ENCODE results near the gene METTL1.

The METTL1 gene

DNA sequence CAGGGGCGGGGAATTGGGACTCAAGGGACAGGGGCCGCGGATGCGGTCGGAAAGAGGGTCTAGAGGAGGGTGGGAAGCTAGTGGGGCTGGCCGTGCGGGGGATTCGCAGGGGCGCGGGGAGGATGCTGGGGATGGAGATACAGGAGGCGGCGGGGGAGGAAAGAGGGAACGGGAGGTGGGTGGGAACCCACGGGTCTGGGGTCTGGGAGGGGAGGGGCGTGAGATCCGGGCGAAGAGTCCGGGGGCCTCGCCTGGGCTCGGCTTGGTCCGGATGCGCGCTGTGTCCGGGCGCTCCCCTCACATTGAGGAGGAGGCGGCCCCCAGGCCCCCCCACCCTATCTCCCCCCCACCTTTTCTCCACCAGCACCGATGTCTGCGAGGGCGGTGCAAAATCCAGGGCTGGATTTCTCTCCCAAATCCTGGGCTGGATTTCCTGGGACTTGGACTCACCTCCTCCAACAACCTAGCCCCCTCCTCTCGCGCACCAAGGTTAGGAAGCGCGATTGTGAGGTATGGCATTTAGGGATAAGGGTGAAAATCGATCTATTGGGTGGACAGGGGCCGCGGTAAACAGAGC, 33.2 kb downstream of the METTL1 start, which contains the start of gene AGAP2:
TSS of gene AGAP2 (minus strand) at position 82 of the 577 bp plus-strand sequence. CDS start 496 bp downstream, outside the sequence.
- H3K4me1 Mint-ChIP-seq (ENCODE audit: low read depth) = peaks cover 35% of the 10 kb centered on the region
- no peaks in the 10 kb centered on the region for H3K9me3 Mint-ChIP-seq
- peaks cover 34% of the 10 kb centered on the region for H3K36me3 Mint-ChIP-seq (ENCODE audit: low read depth)
- no peaks in the 10 kb centered on the region for H3K27me3 Mint-ChIP-seq
- no peak within 1 kb of the TSS for H3K4me3 Mint-ChIP-seq
- no peak within 1 kb of the TSS for H3K27ac Mint-ChIP-seq
- intact Hi-C loops (cut with micrococcal nuclease) = no loop called here

DNA sequence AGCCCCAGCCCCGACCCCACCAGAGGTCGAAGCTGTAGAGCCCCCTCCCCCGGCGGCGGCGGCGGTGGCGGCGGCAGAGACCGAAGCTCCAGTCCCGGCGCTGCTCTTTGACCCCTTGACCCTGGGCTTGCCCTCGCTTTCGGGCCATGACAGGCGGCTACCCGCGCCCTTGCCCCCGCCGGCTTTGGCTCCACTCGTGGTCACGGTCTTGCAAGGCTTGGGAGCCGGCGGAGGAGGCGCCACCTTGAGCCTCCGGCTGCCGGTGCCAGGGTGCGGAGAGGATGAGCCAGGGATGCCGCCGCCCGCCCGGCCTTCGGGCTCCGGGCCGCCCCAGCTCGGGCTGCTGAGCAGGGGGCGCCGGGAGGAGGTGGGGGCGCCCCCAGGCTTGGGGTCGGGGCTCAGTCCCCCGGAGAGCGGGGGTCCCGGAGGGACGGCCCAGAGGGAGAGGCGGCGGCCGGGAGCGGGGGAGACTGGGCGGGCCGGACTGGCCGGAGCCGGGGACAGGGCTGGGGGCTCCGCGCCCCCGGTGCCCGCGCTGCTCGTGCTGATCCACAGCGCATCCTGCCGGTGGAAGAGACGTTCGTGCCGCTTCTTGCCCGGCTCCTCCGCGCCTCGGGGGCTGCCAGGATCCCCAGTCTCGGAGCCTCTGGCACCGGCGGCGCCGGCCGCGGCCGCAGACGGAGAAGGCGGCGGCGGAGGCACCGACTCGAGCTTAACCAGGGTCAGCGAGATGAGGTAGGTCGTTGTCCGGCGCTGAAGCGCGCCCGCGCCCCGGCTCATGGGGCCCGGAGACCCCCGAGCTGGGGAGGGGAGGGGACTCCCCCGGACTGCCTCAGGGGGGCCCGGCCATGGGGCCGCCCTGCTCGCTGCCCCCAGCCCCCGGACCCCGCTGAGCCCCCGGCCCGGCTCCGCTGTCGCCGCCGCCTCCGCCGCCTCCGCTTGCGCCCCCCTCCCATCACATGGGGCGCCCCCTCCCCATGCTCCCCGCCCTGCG, 34.1 kb downstream of the METTL1 start:
- H3K36me3 Mint-ChIP-seq (ENCODE audit: low read depth) = peaks cover 44% of the 10 kb centered on the region
- H3K9me3 Mint-ChIP-seq = no peaks in the 10 kb centered on the region
- intact Hi-C loops (cut with micrococcal nuclease) = no loop called here
- peaks cover 35% of the 10 kb centered on the region for H3K4me1 Mint-ChIP-seq (ENCODE audit: low read depth)
- no peaks in the 10 kb centered on the region for H3K27me3 Mint-ChIP-seq
- no peak overlapping the region for H3K27ac Mint-ChIP-seq
- H3K4me3 Mint-ChIP-seq = no peak overlapping the region

DNA sequence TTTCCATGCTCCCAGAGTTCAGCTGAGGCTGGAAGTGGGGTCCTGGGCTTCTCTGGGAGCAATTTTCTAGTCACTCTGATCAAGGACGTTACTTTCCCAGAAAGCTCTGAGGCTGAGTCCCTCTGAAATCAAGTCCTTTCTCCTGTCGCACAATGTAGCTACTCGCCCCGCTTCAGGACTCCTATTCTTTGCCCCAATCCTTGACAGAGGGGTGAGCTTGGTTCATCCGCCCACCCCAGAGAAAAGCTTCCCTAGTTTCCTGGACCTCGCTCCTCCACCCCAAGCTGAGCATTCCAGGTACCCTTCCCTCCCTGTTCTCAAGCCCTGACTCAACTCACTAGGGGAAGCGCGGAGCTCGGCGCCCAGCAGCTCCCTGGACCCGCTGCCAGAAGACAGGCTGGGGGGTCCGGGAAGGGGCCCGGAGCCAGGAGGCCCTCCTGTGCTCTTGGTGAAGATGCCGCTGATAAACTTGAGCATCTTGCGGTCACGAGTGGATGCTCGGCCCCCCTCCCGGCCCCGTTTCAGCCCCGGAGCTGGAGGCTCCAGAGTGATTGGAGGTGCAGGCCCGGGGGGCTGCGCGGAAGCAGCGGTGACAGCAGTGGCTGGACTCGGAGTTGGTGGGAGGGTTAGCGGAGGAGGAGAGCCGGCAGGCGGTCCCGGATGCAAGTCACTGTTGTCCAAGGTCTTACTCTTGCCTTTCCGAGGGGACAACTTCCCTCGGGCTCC, 35.0 kb downstream of the METTL1 start:
- Mint-ChIP-seq H3K9me3 (no peaks in the 10 kb centered on the region), H3K27me3 (no peaks in the 10 kb centered on the region), H3K36me3 (ENCODE audit: low read depth) (peaks cover 52% of the 10 kb centered on the region), H3K27ac (no peak overlapping the region), H3K4me1 (ENCODE audit: low read depth) (peaks cover 28% of the 10 kb centered on the region), H3K4me3 (no peak overlapping the region)
- intact Hi-C loops (cut with micrococcal nuclease) = no loop called here

DNA sequence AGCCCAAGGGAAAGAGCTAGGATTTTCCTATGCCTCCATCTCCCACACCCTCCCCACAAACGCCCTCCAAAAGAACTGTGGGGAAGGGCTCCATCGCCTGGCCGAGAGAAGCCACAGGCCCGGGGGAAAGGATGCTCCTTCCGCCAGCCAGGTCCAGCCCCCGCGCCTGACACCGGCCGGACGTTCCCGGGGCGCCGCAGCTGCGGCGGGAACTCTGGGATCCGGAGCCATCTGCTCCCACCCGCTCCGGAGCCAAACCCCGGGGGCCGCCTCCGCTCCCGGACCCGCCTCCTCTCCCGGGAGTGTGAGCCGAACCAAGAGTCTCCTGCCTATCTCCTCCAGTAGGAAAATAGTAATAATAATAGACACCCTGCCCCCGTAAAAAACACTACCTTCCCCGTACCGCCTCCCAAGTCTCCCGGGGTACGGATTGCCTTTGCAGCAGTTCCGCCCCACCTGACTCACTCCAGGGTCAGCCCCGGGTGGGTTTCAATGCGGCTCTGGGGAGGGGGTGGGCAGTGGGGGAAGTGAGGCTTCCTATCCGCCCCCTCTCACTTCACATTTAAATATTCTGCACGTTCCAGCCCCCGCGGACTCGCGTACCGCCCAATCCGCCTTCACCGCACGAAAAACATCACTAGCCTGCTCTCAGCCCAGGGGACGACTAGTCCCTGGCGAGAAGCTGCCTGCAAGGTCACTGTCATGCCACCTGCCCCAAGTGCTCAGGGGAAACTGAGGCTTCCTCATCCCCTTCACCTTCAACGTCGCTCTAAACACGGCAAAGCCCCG, 35.8 kb downstream of the METTL1 start:
- no peak overlapping the region for H3K27ac Mint-ChIP-seq
- H3K9me3 Mint-ChIP-seq = no peaks in the 10 kb centered on the region
- H3K36me3 Mint-ChIP-seq (ENCODE audit: low read depth) = peaks cover 60% of the 10 kb centered on the region
- no peaks in the 10 kb centered on the region for H3K27me3 Mint-ChIP-seq
- intact Hi-C loops (cut with micrococcal nuclease) = no loop called here
- H3K4me1 Mint-ChIP-seq (ENCODE audit: low read depth) = peaks cover 20% of the 10 kb centered on the region
- H3K4me3 Mint-ChIP-seq = no peak overlapping the region

DNA sequence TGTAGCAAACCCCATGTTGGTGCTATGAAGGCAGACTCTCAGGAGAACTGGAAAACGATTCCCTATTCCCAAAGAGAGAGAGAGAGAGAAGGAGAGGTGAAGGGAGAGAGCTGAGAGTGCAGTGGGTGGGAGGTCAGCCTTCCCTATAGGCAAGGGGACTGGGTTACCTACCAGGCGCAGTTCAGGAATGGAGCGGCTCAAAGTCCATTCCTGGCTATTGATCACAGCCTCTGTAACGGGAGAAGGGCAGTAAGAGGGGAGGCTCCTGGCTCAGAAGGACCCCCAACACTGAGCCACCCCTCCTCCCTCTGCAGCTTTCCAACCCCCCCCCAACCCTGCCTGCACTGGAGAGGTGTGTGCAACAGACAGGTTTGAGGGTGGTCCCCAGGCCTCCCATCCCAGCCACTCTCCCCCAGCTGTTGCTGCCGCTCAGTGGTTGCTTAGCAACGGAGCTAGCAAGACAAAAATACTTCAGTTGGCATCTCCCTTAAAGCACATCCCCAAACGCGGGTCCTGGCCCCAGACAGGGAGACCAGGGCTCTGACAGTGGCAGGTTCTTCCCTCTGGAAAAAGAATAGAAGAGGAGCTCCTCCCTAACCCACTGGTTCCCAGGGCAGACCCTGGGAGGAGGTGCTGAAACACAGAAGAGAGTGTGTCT, 36.6 kb downstream of the METTL1 start:
- Mint-ChIP-seq H3K9me3 (no peaks in the 10 kb centered on the region), H3K36me3 (ENCODE audit: low read depth) (peaks cover 68% of the 10 kb centered on the region), H3K27me3 (no peaks in the 10 kb centered on the region), H3K4me3 (no peak overlapping the region), H3K4me1 (ENCODE audit: low read depth) (peaks cover 12% of the 10 kb centered on the region), H3K27ac (no peak overlapping the region)
- intact Hi-C loops (cut with micrococcal nuclease) = no loop called here

DNA sequence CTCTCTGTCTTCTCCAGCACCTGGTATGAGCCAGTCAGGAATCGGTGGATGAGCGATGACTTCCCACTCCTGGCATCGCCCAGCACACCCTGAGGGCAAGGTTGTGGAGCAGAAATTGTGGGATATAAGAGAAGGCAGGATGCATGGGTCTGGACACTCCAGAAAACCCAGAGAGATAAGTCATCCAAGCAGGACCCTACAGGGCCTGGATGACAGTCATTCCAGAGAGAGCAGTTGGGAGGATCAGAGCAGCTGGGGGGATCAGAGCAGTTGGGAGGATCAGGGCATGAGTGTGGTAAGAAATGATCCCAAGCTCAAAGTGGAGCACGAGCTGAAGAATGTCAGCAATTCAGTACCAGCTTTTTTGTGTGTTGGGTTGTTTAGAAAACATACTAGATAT, 37.3 kb downstream of the METTL1 start:
- H3K27ac Mint-ChIP-seq = no peak overlapping the region
- H3K4me1 Mint-ChIP-seq (ENCODE audit: low read depth) = peaks cover 7% of the 10 kb centered on the region
- H3K4me3 Mint-ChIP-seq = no peak overlapping the region
- intact Hi-C loops (cut with micrococcal nuclease) = no loop called here
- no peaks in the 10 kb centered on the region for H3K9me3 Mint-ChIP-seq
- peaks cover 71% of the 10 kb centered on the region for H3K36me3 Mint-ChIP-seq (ENCODE audit: low read depth)
- H3K27me3 Mint-ChIP-seq = no peaks in the 10 kb centered on the region

DNA sequence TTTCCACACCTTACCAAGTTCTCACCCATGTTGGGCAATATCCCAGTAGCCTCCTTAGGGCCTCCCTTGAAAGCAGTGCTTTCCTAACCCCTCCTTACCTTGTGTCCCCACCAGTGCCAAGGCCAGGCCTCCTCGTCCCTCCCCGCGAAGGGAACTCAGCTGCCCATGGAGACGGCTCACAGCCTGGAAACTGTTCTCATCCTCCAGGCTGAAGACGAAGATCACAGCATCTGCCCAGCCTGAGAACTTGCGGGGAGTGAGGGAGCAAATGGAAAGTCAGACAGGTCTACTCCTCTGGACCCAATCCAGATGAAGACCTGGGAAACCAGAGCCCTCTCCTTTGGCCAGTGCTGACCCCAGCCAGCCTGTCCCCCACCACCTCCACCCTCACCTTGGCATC, 38.0 kb downstream of the METTL1 start:
- Mint-ChIP-seq H3K36me3 (ENCODE audit: low read depth) (peaks cover 77% of the 10 kb centered on the region), H3K27ac (no peak overlapping the region), H3K4me3 (no peak overlapping the region), H3K4me1 (ENCODE audit: low read depth) (peaks cover under 1% of the 10 kb centered on the region), H3K27me3 (no peaks in the 10 kb centered on the region), H3K9me3 (no peaks in the 10 kb centered on the region)
- intact Hi-C loops (cut with micrococcal nuclease) = no loop called here

DNA sequence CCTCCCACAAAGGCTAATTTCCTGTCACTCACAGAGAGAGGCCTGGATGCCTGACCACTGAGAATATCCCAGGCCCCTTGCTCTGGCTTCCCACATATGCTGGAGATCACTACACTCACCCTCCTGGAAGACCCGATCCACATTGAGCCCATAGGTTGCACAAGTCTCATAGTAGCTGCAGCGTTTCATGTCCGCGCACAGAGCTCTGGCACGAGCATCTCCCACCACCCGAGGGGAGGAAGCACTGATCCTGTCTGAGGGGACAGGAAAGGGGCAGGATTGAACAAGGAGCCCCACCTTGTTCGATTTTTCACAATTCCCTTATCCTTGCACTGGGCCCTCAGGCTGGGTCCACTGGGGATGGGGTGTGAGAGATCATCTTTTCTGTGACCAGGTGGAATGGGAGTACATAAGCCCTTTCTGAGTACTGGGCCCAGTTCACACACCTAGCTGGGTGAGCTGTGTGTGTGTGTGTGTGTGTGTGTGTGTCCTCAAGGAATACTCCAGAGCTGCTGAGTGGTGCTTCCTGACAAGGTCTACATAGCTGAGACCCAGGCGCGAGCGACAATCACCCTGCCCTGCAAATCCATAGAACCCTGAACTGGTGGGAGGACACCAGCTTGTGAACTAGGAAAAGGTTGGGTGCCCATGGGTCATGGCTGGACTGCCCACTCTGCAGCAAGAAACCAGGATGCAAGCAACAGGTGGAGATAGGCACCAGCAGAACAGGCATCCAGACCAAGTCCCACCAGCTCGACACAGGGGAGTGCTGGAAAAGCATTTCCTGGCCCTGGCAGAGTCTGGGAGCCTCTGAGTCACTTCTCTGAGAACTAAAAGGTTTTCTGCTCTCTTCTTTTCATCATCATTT, 38.9 kb downstream of the METTL1 start:
- no peaks in the 10 kb centered on the region for H3K9me3 Mint-ChIP-seq
- H3K27me3 Mint-ChIP-seq = no peaks in the 10 kb centered on the region
- intact Hi-C loops (cut with micrococcal nuclease) = no loop called here
- no peak overlapping the region for H3K4me3 Mint-ChIP-seq
- H3K27ac Mint-ChIP-seq = no peak overlapping the region
- H3K36me3 Mint-ChIP-seq (ENCODE audit: low read depth) = peaks cover 86% of the 10 kb centered on the region
- H3K4me1 Mint-ChIP-seq (ENCODE audit: low read depth) = no peaks in the 10 kb centered on the region

DNA sequence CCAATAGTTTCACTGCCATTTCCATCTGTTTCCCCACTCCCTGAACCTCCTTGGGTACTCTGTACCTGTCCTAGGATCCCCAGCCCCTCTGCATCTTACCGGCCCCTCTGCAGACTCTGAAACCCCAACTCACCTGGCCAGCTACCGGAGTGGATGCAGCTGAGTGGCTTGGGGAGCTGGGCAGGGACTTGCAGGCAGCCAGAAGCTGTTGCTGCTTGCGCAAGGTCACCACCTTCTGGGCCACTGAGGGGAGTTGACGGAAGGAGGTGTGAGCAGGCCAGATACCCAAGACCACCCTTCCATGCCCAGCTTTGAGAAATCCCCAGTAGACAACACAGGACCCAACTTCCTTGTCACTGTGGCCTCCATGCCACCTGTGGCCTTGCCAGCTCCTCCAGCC, 39.6 kb downstream of the METTL1 start:
- Mint-ChIP-seq H3K36me3 (ENCODE audit: low read depth) (peaks cover 92% of the 10 kb centered on the region), H3K4me1 (ENCODE audit: low read depth) (no peaks in the 10 kb centered on the region), H3K9me3 (no peaks in the 10 kb centered on the region), H3K27ac (no peak overlapping the region), H3K4me3 (no peak overlapping the region), H3K27me3 (no peaks in the 10 kb centered on the region)
- intact Hi-C loops (cut with micrococcal nuclease) = no loop called here

DNA sequence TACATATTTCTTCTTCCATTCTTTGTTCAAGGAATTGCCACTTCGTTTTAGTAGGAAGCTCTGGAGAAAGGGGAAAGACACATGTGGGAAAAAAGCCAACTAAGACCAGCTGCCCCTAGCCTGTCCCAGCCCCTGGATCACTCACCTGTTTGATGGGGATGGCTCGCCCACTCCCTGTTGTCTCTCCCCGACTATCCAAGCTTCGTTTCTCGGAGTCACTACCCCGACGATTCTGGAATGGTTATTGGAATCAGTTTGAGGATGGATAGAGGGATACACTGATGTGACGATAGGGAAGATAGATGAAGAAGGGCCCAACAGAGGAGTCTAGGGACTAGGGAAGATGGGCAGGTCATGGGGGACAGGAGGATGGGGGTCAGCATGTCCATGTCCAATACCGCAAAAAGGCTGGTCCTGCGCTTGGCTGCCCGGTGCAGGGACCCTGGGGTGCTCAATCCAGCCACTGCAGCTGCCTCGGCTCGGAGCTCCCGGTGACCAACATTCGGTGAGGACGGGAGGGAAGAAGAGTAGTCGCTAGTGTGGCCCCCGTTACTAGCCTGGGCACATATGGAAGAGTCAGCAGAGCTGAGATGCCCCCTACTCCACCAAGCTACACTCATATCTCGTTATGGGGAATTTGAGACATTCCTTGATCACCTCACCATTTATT, 40.4 kb downstream of the METTL1 start:
- intact Hi-C loops (cut with micrococcal nuclease) = no loop called here
- Mint-ChIP-seq H3K4me1 (ENCODE audit: low read depth) (no peaks in the 10 kb centered on the region), H3K27me3 (no peaks in the 10 kb centered on the region), H3K36me3 (ENCODE audit: low read depth) (peaks cover 92% of the 10 kb centered on the region), H3K27ac (no peak overlapping the region), H3K4me3 (no peak overlapping the region), H3K9me3 (peaks cover under 1% of the 10 kb centered on the region)

DNA sequence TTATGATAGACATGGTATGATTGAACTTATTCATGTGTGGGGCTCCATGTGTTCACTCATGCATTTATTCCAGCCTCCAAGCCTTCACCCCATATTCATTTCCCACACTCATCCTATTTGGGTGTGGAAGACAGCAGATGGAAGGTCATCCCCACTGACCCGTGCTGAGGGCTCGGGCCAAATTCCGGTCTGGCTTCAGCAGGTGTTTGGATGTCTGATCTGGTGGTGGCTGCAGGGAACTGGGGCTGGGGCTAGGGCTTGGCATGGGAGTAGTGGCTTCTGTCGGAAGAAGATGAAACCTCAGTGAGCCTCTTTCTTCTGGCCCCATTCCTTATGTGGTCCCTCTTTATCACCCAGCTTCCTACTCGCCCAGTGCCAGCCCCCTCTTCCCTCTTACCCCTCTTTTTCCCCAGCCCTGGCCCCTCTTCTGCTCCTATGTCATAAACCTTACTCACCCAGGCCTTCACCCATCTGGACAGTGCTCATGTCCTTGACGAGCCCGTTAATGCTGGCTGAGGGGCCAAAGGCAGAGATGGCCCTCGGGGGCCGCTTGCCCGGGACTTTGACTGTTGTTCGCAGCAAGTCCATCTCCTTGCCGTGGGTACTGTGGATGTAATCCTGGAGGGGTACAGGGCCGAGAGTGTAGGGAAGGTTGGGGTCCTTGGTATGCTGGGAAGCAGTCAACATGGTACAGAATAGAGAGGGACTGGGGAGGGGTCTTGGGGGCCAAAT, 41.4 kb downstream of the METTL1 start:
- no peaks in the 10 kb centered on the region for H3K27me3 Mint-ChIP-seq
- intact Hi-C loops (cut with micrococcal nuclease) = no loop called here
- no peak overlapping the region for H3K27ac Mint-ChIP-seq
- peaks cover 8% of the 10 kb centered on the region for H3K9me3 Mint-ChIP-seq
- H3K4me1 Mint-ChIP-seq (ENCODE audit: low read depth) = no peaks in the 10 kb centered on the region
- peaks cover 92% of the 10 kb centered on the region for H3K36me3 Mint-ChIP-seq (ENCODE audit: low read depth)
- H3K4me3 Mint-ChIP-seq = no peak overlapping the region

All from dendritic cell treated with granulocyte-macrophage colony-stimulating factor and Interleukin-4, amounts not matched to agents 40 ng/mL and 50 ng/mL, for 4 days (primary cell).